ENCODE data around the gene ADAMTS18. TPM values are rescaled to one million over a fixed set of nuclear protein-coding genes. Genes with fewer than 3 reads are reported as not detected.

The ADAMTS18 gene
- total and polyA plus RNA-seq, 9 donors = 0.05 to 2.3 (median 0.79) TPM; not detected in 1

DNA sequence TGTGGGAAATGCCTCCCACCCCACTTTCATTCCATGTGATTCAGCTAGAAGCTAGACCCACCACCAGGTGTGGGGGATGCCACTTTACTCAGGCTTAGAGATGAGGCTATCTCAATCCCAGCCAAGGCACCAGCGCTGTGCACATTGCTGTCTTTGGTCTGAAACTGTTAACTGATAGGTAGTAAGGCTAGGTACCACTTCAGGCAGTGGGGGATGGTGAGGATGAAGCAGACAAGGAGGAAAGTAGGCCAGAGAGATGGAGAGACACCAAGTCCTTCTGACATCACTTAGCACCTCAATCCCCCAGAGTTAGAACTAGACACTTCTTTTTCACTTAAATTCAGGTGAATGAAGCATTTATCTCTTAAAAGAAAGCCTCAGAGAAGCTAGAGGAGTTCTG lies 35.8 kb downstream of the ADAMTS18 start:
- H3K4me1 ChIP-seq (ENCODE audit: insufficient read depth) = no peaks in the 10 kb centered on the region
- H3K27ac ChIP-seq = no peak overlapping the region
- no peaks in the 10 kb centered on the region for H3K27me3 ChIP-seq
- TF ChIP-seq CTCF (IDR thresholded peaks at IDR 0.05) (no peak), POLR2A (IDR thresholded peaks at IDR 0.05) (no peak), EP300 (IDR thresholded peaks at IDR 0.05) (no peak)
- no peaks in the 10 kb centered on the region for H3K36me3 ChIP-seq
- intact Hi-C loops (cut with DNase I) = no loop called here
- DNase-seq = no peak
- 88 to 95% (median 92%) methylated on average over 1 of the region's 1 CpG for WGBS, 3 donors
- H3K9me3 ChIP-seq = no peaks in the 10 kb centered on the region
- no peak overlapping the region for H3K4me3 ChIP-seq

GRCh38 chr16:77398495-77398894 lies 36.3 kb downstream of the ADAMTS18 start:
- intact Hi-C loops (cut with DNase I) = no loop called here
- TF ChIP-seq CTCF (IDR thresholded peaks at IDR 0.05) (no peak), EP300 (IDR thresholded peaks at IDR 0.05) (no peak), POLR2A (IDR thresholded peaks at IDR 0.05) (no peak)
- H3K9me3 ChIP-seq = no peaks in the 10 kb centered on the region
- H3K36me3 ChIP-seq = no peaks in the 10 kb centered on the region
- H3K27me3 ChIP-seq = no peaks in the 10 kb centered on the region
- no peak for DNase-seq
- no peaks in the 10 kb centered on the region for H3K4me1 ChIP-seq (ENCODE audit: insufficient read depth)
- no peak overlapping the region for H3K27ac ChIP-seq
- 46 to 65% (median 55%) methylated on average over 4 of the region's 4 CpGs for WGBS, 3 donors
- no peak overlapping the region for H3K4me3 ChIP-seq

GRCh38 chr16:77396461-77396860 lies 38.4 kb downstream of the ADAMTS18 start:
- no peak overlapping the region for H3K4me3 ChIP-seq
- intact Hi-C loops (cut with DNase I) = no loop called here
- DNase-seq = no peak
- H3K27me3 ChIP-seq = no peaks in the 10 kb centered on the region
- TF ChIP-seq EP300 (IDR thresholded peaks at IDR 0.05) (no peak), CTCF (IDR thresholded peaks at IDR 0.05) (no peak), POLR2A (IDR thresholded peaks at IDR 0.05) (no peak)
- no peak overlapping the region for H3K27ac ChIP-seq
- WGBS, 3 donors = 46 to 68% (median 62%) methylated on average over 3 of the region's 3 CpGs
- H3K36me3 ChIP-seq = no peaks in the 10 kb centered on the region
- no peaks in the 10 kb centered on the region for H3K9me3 ChIP-seq
- no peaks in the 10 kb centered on the region for H3K4me1 ChIP-seq (ENCODE audit: insufficient read depth)

- intact Hi-C loops (cut with DNase I) = no loop called here
- WGBS, 3 donors = 93 to 95% (median 94%) methylated on average over 2 of the region's 2 CpGs
- Histone ChIP-seq H3K27me3 (no peaks in the 10 kb centered on the region), H3K9me3 (no peaks in the 10 kb centered on the region), H3K27ac (no peak overlapping the region), H3K4me3 (no peak overlapping the region), H3K4me1 (ENCODE audit: insufficient read depth) (no peaks in the 10 kb centered on the region), H3K36me3 (no peaks in the 10 kb centered on the region)
- DNase-seq = no peak
- TF ChIP-seq EP300 (IDR thresholded peaks at IDR 0.05) = no peak
- no peak for TF ChIP-seq CTCF (IDR thresholded peaks at IDR 0.05)
- no peak for TF ChIP-seq POLR2A (IDR thresholded peaks at IDR 0.05)
Measured at GRCh38 chr16:77394699-77395098, 40.1 kb downstream of the ADAMTS18 start.

DNA sequence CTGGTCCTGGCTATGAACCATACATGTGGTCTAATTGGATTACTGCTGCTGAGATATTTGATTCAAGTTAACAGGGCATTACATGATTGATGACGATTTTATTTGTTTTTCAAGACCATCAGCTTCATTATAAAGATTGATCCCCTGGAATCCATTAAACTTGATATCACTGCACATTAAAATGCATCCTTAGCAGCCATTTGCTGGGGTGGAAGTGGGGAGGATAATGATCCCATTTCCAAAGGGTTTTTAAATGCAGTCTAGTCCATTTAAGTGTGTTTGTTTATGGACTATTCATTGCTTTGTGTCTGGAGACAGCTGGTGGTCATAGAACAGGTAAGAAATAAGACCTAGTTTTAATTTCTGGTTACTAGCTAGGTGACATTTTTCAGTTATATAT lies 40.9 kb downstream of the ADAMTS18 start:
- no peaks in the 10 kb centered on the region for H3K4me1 ChIP-seq (ENCODE audit: insufficient read depth)
- no peak for TF ChIP-seq POLR2A (IDR thresholded peaks at IDR 0.05)
- DNase-seq = no peak
- H3K27me3 ChIP-seq = no peaks in the 10 kb centered on the region
- no peak overlapping the region for H3K4me3 ChIP-seq
- no peaks in the 10 kb centered on the region for H3K36me3 ChIP-seq
- H3K9me3 ChIP-seq = no peaks in the 10 kb centered on the region
- 82 to 100% (median 83%) methylated on average over 1 of the region's 1 CpG for WGBS, 3 donors
- no peak overlapping the region for H3K27ac ChIP-seq
- intact Hi-C loops (cut with DNase I) = no loop called here
